IPS-20b (cell line): ENCODE measurements around the gene RNF19B.

ENCODE experiments used
- H3K27ac ChIP-seq: one replicate; pipeline ENCODE4 v1.5.1; 2013; ENCODE audit warnings: low read length
- H3K27me3 ChIP-seq: 2 replicates; pipeline ENCODE4 v1.6.1; 2013; ENCODE audit warnings: mild to moderate bottlenecking, low read length, inconsistent platforms; ENCODE audit not compliant: insufficient read depth
- H3K36me3 ChIP-seq: 2 replicates; pipeline ENCODE4 v1.6.1; 2013; ENCODE audit warnings: low read depth, mild to moderate bottlenecking, inconsistent platforms, low read length, moderate library complexity; ENCODE audit not compliant: insufficient read depth
- H3K4me1 ChIP-seq: 2 replicates; pipeline ENCODE4 v1.6.1; 2013; ENCODE audit warnings: mild to moderate bottlenecking, control low read depth, inconsistent platforms, low read length, moderate library complexity; ENCODE audit not compliant: insufficient read depth
- H3K4me3 ChIP-seq: 2 replicates; pipeline ENCODE4 v1.5.1; 2013; ENCODE audit warnings: mild to moderate bottlenecking, low read length, inconsistent platforms
- H3K9ac ChIP-seq: 2 replicates; pipeline ENCODE4 v1.6.1; 2013; ENCODE audit warnings: low read depth, mild to moderate bottlenecking, inconsistent platforms, low read length, moderate library complexity
- H3K9me3 ChIP-seq: 2 replicates; pipeline ENCODE4 v1.6.1; 2013; ENCODE audit warnings: mild to moderate bottlenecking, low read depth, low read length, inconsistent platforms; ENCODE audit not compliant: insufficient read depth

RNF19B gene

DNA sequence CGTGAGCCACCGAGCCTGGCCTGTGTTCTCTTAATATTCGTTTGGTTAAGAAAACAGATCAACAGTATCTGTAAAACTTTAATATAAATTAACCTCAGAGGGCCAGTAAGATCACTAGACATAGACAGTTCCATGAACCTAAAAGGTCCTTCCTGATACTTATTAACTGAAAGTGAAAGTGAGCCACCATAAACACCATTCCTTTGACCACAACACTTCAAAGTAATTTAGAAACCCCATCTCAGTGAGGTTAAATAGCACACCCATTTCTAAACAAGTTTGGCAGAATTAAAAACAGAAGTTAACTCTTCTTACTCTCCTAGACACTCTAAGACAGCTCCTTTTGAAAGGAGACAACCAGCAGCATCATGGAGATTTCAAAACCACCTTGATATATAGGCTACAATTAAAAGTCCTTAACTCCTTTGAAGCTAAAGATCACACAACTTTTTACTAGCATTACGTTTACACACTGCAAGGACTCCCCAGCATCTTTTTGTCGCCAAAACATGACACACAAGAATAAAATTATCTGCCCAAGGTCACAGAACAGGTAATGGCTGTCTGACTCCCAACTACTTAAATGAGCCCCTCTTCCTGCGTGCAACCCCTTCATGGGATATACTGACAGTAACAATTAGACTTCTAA, 2.2 kb downstream of the RNF19B start:
- no peak overlapping the region for H3K27ac ChIP-seq

DNA sequence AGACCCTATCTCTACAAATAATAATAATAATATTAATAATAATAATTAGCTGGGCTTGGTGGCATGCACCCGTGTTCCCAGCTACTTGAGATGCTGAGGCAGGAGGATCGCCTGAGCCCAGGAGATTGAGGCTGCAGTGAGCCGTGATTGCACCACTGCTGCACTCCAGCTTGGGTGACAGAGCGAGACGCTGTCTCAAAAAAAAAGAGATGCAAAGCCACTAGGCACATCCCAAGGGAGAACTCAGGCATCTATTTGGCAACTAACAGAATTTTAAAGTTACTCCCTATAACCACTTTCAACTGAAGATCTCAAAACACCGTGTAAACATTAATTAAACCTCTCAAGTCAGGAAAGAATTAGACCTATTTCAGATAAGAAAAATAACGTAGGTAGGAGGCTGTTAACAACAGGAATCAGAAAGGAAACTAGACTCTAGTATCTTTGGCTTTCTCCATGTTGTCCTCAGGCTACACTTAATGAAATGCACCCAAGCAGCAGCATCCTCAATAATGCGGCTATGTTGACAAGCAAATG, 3.7 kb downstream of the RNF19B start:
- Histone ChIP-seq H3K36me3 (no peaks in the 10 kb centered on the region), H3K27ac (no peak overlapping the region), H3K27me3 (peaks cover 10% of the 10 kb centered on the region), H3K4me1 (peaks cover 14% of the 10 kb centered on the region; the same call in 1 of the 2 replicates), H3K4me3 (no peak overlapping the region), H3K9me3 (no peaks in the 10 kb centered on the region), H3K9ac (no peak overlapping the region)

More for the DNA sequence above, 2.2 kb downstream of the RNF19B start:
- H3K36me3 ChIP-seq, result no peaks in the 10 kb centered on the region
- no peak overlapping the region for H3K9ac ChIP-seq
- peak overlapping the region; percentile 74 for H3K4me3 ChIP-seq
- H3K27me3 ChIP-seq, result peaks cover 15% of the 10 kb centered on the region
- no peaks in the 10 kb centered on the region for H3K9me3 ChIP-seq
- peaks cover 14% of the 10 kb centered on the region; the same call in 1 of the 2 replicates for H3K4me1 ChIP-seq

DNA sequence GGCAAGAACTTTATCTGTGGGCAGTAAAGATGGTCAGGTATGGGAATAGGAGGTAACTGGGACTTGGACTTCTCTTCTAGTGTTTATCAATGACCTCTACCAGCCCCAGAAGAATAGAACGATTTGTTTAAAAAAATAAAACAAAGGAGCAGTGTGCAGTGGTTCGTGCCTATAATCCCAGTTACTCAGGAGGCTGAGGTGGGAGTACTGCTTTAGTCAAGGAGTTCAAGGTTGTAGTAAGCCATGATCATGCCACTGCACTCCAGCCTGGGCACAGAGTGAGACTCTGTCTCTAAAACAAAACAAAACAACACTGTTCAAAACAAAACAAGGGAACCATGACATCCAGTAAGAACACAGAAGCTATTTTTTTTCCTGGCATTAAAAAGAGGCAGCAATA, 4.3 kb downstream of the RNF19B start:
- Histone ChIP-seq H3K4me3 (no peak overlapping the region), H3K4me1 (peaks cover 13% of the 10 kb centered on the region; the same call in 1 of the 2 replicates), H3K27me3 (peaks cover 10% of the 10 kb centered on the region), H3K27ac (no peak overlapping the region), H3K36me3 (no peaks in the 10 kb centered on the region), H3K9me3 (no peaks in the 10 kb centered on the region), H3K9ac (no peak overlapping the region)

DNA sequence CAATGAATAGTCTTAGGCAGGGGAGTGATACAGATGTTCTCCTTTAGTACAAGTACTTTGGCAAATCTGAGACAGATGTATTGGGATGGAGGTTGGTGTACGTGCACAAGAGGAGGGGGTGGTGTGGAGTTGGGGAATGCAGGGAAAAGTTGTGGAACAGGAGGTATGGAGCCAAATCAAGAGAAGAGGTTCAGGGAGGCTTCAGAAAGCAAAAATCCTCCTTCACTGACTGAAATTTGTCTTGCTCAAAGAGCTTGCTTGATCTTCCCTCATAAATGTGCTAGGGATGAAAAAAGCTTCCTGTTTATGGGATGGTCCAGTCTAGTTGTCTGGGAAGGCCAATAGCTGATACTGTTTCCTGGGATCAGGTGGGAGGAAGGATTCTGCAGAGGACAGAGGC, 5.8 kb downstream of the RNF19B start:
- no peak overlapping the region for H3K9ac ChIP-seq
- no peaks in the 10 kb centered on the region for H3K9me3 ChIP-seq
- no peaks in the 10 kb centered on the region for H3K36me3 ChIP-seq
- H3K4me3 ChIP-seq, result no peak overlapping the region
- H3K4me1 ChIP-seq, result peaks cover 9% of the 10 kb centered on the region; the same call in 1 of the 2 replicates
- no peak overlapping the region for H3K27ac ChIP-seq
- peaks cover 10% of the 10 kb centered on the region for H3K27me3 ChIP-seq

DNA sequence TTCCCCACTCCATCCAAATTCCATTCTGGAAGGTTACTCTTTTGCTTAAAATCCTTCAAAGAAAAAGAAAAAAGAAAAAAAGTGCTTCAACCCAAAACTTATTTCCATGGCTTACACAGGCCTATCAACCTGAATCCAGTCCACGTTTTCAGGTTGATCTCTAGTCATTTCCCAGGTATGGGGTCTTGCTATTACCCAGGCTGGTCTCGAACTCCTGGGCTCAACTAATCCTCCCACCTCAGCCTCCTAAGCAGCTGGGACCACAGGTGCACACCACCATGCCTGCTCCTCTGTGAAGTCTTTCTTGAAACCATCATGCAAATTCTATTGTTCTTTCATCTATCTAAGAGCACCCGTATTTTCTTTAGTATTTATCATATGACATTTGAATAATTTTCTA, 7.6 kb downstream of the RNF19B start:
- H3K9me3 ChIP-seq, result no peaks in the 10 kb centered on the region
- H3K4me3 ChIP-seq, result no peak overlapping the region
- no peak overlapping the region for H3K9ac ChIP-seq
- no peaks in the 10 kb centered on the region for H3K27me3 ChIP-seq
- H3K27ac ChIP-seq, result no peak overlapping the region
- no peaks in the 10 kb centered on the region for H3K36me3 ChIP-seq
- 0 out of 2 replicates have a peak, but pooled peaks cover 2% of the 10 kb centered on the region for H3K4me1 ChIP-seq

DNA sequence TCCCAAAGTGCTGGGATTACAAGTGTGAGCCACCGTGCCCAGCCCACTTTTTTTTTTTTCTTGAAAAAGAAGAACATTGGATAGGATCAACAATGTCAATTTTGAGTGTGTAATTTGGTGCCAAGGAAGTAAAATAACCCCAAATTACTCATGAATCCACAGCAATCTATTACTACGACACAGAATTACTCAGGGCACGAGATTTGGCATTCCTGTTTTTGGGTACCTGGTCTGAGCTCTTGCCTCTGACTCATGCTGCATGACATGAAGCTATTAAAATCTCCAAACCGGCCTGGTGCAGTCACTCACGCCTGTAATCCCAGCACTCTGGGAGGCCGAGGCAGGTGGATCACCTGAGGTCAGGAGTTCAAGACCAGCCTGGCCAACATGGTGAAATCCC, 10.4 kb downstream of the RNF19B start:
- Histone ChIP-seq H3K4me1 (no peaks in the 10 kb centered on the region), H3K27me3 (no peaks in the 10 kb centered on the region), H3K27ac (no peak overlapping the region), H3K9me3 (no peaks in the 10 kb centered on the region), H3K9ac (no peak overlapping the region), H3K36me3 (no peaks in the 10 kb centered on the region), H3K4me3 (no peak overlapping the region)

DNA sequence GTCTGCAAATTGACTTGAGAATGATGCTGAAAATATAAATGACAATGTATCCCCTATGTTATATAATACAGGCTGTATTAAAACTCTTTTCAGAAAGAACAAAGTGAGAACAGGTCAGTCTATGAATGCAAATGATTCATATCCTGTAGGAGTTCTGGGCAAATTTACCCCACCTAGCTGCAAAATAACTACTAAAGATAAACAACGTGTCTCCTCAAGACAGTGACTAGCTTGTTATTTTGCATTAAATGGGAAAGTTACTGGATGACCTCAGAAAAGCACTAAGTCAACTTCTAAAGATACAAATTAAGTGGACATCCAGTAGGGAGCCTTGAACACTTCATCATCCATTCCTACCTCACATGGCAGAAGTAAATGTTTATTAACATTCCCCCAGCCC, 11.1 kb downstream of the RNF19B start:
- H3K27ac ChIP-seq, result no peak overlapping the region
- H3K9me3 ChIP-seq, result no peaks in the 10 kb centered on the region
- H3K9ac ChIP-seq, result no peak overlapping the region
- no peaks in the 10 kb centered on the region for H3K4me1 ChIP-seq
- no peaks in the 10 kb centered on the region for H3K27me3 ChIP-seq
- H3K36me3 ChIP-seq, result no peaks in the 10 kb centered on the region
- no peak overlapping the region for H3K4me3 ChIP-seq

DNA sequence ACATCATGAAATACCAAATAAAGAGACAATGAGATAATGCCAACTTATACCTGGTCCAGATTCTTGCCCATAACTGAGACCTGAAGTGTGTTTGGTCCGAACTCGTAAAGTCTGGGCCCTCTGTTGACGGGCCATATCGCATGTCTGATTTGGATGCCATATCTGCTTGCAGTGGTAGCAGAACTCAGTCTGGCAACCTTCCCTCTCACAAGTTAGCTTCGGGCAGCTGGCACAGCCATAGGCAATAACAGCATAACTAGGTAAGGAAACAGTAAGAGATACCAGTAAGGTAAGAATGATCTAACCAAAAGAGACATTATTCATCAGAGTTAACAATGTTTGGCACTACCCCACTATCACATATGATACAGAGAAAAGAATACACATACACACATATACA, 15.1 kb downstream of the RNF19B start:
- H3K27me3 ChIP-seq, result no peaks in the 10 kb centered on the region
- H3K27ac ChIP-seq, result no peak overlapping the region
- H3K4me1 ChIP-seq, result no peaks in the 10 kb centered on the region
- H3K9me3 ChIP-seq, result no peaks in the 10 kb centered on the region
- H3K4me3 ChIP-seq, result no peak overlapping the region
- peaks cover 28% of the 10 kb centered on the region for H3K36me3 ChIP-seq
- H3K9ac ChIP-seq, result no peak overlapping the region

DNA sequence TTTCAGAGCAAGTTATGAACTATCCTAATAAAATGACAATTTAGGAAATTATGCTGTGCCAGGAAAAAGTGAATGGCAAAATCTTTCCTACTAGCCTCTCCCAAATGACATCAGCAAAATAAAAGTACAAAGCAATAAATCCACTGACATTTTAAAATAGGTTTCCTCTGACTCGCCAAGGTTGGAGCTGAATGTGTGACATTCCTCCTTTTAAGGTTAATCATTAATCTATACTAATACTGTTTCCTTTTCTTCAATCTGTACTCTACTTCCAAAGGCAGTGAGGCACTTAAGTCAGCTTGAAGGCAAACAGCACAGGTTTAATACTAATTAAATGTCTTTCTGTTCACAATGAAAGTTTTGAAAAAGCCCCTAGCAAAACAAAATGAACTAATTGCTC, 15.7 kb downstream of the RNF19B start:
- Histone ChIP-seq H3K4me3 (no peak overlapping the region), H3K27me3 (no peaks in the 10 kb centered on the region), H3K4me1 (no peaks in the 10 kb centered on the region), H3K27ac (no peak overlapping the region), H3K9me3 (no peaks in the 10 kb centered on the region), H3K36me3 (peaks cover 34% of the 10 kb centered on the region), H3K9ac (no peak overlapping the region)

DNA sequence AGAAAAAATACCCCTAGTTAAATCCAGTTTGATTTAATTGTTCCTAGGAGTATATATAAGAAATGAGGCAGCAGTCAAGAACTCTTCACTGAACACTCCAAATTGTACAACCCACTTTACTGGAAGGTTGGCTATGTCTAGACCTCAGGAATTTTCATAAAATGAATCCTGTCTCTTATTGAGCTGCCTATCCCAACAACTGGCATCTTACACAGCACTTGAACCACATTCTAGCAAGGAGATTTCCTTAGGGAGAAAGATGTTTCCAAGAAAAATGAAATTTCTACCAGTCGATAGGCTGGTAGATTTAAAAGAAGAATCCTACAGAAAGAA, 16.3 kb downstream of the RNF19B start:
- H3K9ac ChIP-seq, result no peak overlapping the region
- no peak overlapping the region for H3K4me3 ChIP-seq
- no peaks in the 10 kb centered on the region for H3K27me3 ChIP-seq
- H3K27ac ChIP-seq, result no peak overlapping the region
- H3K9me3 ChIP-seq, result no peaks in the 10 kb centered on the region
- H3K36me3 ChIP-seq, result peaks cover 40% of the 10 kb centered on the region
- no peaks in the 10 kb centered on the region for H3K4me1 ChIP-seq

DNA sequence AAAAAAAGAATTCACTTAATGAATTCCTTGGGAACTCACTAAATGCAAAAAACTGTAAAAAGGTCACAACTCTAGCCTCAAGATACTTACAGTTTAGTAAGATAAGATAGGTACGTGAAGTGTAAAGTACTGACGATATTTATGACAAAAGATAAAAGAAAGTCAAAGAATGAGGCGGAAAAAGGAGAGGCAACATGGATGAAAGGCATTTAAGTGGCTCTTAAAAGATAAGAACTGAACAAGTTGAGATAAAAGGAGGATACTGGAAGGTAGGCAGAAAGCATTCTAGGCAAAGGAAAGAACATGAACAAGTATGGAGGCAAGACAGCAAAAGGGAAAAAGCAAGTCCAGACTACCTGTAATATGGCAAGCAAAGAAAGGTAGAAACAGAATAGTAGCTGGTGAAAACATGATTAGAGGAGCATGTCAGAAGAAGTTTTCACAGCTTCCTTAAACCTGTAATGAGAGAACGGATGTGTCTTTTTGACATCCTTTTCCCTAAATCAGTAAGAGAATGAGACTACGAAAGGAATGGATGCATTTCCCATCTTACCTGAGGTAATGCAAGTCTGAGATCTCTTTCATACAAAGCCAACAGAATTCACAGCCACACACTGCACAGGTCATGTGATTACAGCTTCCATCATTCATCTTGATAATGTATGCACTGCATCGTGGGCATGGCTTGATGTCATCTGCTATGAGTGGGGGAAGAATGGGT, 16.8 kb downstream of the RNF19B start:
- H3K9ac ChIP-seq, result no peak overlapping the region
- no peak overlapping the region for H3K4me3 ChIP-seq
- no peak overlapping the region for H3K27ac ChIP-seq
- H3K36me3 ChIP-seq, result peaks cover 44% of the 10 kb centered on the region
- no peaks in the 10 kb centered on the region for H3K9me3 ChIP-seq
- H3K4me1 ChIP-seq, result no peaks in the 10 kb centered on the region
- H3K27me3 ChIP-seq, result no peaks in the 10 kb centered on the region

DNA sequence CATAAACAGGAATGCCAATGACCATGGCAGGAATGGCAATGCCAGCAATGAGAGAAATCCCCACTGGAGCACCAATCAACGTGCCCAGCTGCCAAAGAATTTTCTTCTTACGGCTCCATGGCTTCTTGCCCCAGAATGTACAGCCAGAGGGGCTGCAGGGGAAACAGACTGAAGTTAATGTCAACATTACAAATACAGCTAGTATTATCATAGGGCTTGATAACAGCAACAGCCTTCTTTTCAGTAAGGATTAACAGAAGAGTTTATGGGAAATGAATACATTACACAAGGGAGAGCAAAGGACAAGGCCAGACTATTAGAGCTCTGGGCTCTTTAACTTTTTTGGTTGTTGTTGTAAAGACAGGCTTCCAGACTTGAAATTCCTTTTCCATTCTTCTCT, 18.2 kb downstream of the RNF19B start:
- Histone ChIP-seq H3K9ac (no peak overlapping the region), H3K4me3 (no peak overlapping the region), H3K4me1 (no peaks in the 10 kb centered on the region), H3K27ac (no peak overlapping the region), H3K9me3 (no peaks in the 10 kb centered on the region), H3K36me3 (peaks cover 51% of the 10 kb centered on the region), H3K27me3 (no peaks in the 10 kb centered on the region)
